KBM-7 (cell line): ENCODE results near the gene ANKRD60.

Source experiments
- DNase-seq: peaks from one replicate; pipeline ENCODE4 v3.0.0-alpha.2; 2015
- in situ Hi-C: fragments of 300-500 bp; cut with MboI; formaldehyde crosslinking; loops from 2 replicates; pipeline ENCODE4 v1.14.3; 2020; ENCODE audit warnings: low sequenced_read_pairs, low pct_unique_long_range_greater_than_20kb, mixed read lengths

ANKRD60 gene

GRCh38 chr20:58202044-58202443 is 26.4 kb downstream of the ANKRD60 start:
- in situ Hi-C loops = no loop called here
- DNase-seq = no peak

GRCh38 chr20:58201616-58202015 is 26.8 kb downstream of the ANKRD60 start:
- DNase-seq = no peak
- in situ Hi-C loops = no loop called here

GRCh38 chr20:58199469-58199868 is 29.0 kb downstream of the ANKRD60 start:
- DNase-seq = no peak
- in situ Hi-C loops = loop anchor here (25.0 kb wide), 2 partner anchors 587 to 1112 kb away; partner anchors contain the start of gene ZBP1

- in situ Hi-C loops = loop anchor here (25.0 kb wide), 2 partner anchors 587 to 1112 kb away; partner anchors contain the start of gene ZBP1
- DNase-seq = no peak
Measured at GRCh38 chr20:58198901-58199355, 29.5 kb downstream of the ANKRD60 start.

- no peak for DNase-seq
- in situ Hi-C loops = loop anchor here (25.0 kb wide), 2 partner anchors 586 to 1111 kb away; partner anchors contain the start of gene ZBP1
Measured at GRCh38 chr20:58198384-58198783, 30.1 kb downstream of the ANKRD60 start.

GRCh38 chr20:58197185-58197469 is 31.3 kb downstream of the ANKRD60 start:
- in situ Hi-C loops = loop anchor here (25.0 kb wide), 2 partner anchors 585 to 1110 kb away; partner anchors contain the start of gene ZBP1
- no peak for DNase-seq

- in situ Hi-C loops = loop anchor here (25.0 kb wide), 2 partner anchors 584 to 1109 kb away; partner anchors contain the start of gene ZBP1
- DNase-seq = no peak
Measured at GRCh38 chr20:58196402-58197184, 31.9 kb downstream of the ANKRD60 start.

GRCh38 chr20:58195047-58195446 is 33.4 kb downstream of the ANKRD60 start:
- no peak for DNase-seq
- in situ Hi-C loops = loop anchor here (25.0 kb wide), 2 partner anchors 583 to 1108 kb away; partner anchors contain the start of gene ZBP1

- no peak for DNase-seq
- in situ Hi-C loops = loop anchor here (25.0 kb wide), 2 partner anchors 582 to 1107 kb away; partner anchors contain the start of gene ZBP1
Measured at GRCh38 chr20:58194175-58194791, 34.2 kb downstream of the ANKRD60 start.

- peak; percentile 19 for DNase-seq
- in situ Hi-C loops = loop anchor here (25.0 kb wide), 2 partner anchors 580 to 1105 kb away; partner anchors contain the start of gene ZBP1
Measured at GRCh38 chr20:58192567-58192966, 35.9 kb downstream of the ANKRD60 start.

- in situ Hi-C loops = loop anchor here (25.0 kb wide), 2 partner anchors 580 to 1105 kb away; partner anchors contain the start of gene ZBP1
Measured at GRCh38 chr20:58192065-58192464, 36.4 kb downstream of the ANKRD60 start.

GRCh38 chr20:58188527-58188926 is 39.9 kb downstream of the ANKRD60 start:
- in situ Hi-C loops = loop anchor here (25.0 kb wide), 2 partner anchors 576 to 1101 kb away; partner anchors contain the start of gene ZBP1

More at GRCh38 chr20:58192065-58192464, 36.4 kb downstream of the ANKRD60 start:
- DNase-seq = no peak

GRCh38 chr20:58184984-58185383 is 43.5 kb downstream of the ANKRD60 start:
- no peak for DNase-seq
- in situ Hi-C loops = loop anchor here (25.0 kb wide), 2 partner anchors 573 to 1098 kb away; partner anchors contain the start of gene ZBP1

More at GRCh38 chr20:58188527-58188926, 39.9 kb downstream of the ANKRD60 start:
- DNase-seq = no peak

- DNase-seq = no peak
- in situ Hi-C loops = loop anchor here (25.0 kb wide), 2 partner anchors 572 to 1097 kb away; partner anchors contain the start of gene ZBP1
Measured at GRCh38 chr20:58184063-58184462, 44.4 kb downstream of the ANKRD60 start.

- DNase-seq = no peak
- in situ Hi-C loops = loop anchor here (25.0 kb wide), 2 partner anchors 570 to 1095 kb away; partner anchors contain the start of gene ZBP1
Measured at GRCh38 chr20:58182521-58183140, 45.8 kb downstream of the ANKRD60 start.

GRCh38 chr20:58179432-58180099 is 48.9 kb downstream of the ANKRD60 start:
- in situ Hi-C loops = loop anchor here (25.0 kb wide), 2 partner anchors 567 to 1092 kb away; partner anchors contain the start of gene ZBP1
- peak; percentile 68 for DNase-seq

- in situ Hi-C loops = loop anchor here (25.0 kb wide), 2 partner anchors 567 to 1092 kb away; partner anchors contain the start of gene ZBP1
- DNase-seq = no peak
Measured at GRCh38 chr20:58179083-58179431, 49.4 kb downstream of the ANKRD60 start.

GRCh38 chr20:58177799-58178198 is 50.7 kb downstream of the ANKRD60 start:
- DNase-seq = no peak
- in situ Hi-C loops = loop anchor here (25.0 kb wide), 2 partner anchors 565 to 1090 kb away; partner anchors contain the start of gene ZBP1
